CD4-positive, alpha-beta T cell (primary cell): ENCODE results near the gene SLC1A2. TPM values are rescaled to one million over a fixed set of nuclear protein-coding genes. Genes with fewer than 3 reads are reported as not detected.
A peak's percentile ranks its signal among the peaks of the same experiment; 100 is the strongest.

ENCODE experiments used
- ATAC-seq: fragments of 200-7000 bp; cut with Tn5 transposase; one replicate; pipeline ENCODE4 v1.10.0; 2022; ENCODE audit warnings: mild to moderate bottlenecking; ENCODE audit not compliant: poor library complexity
- CTCF ChIA-PET: fragments of 350-600 bp; sonication (Branson Sonifier 250); formaldehyde crosslinking; loops from one replicate; lab custom pipeline; 2021; ENCODE audit warnings: antibody characterized with exemption, inconsistent platforms; lab: Charles Lee
- POLR2A ChIA-PET: fragments of 350-600 bp; sonication (Branson Sonifier 250); formaldehyde crosslinking; loops from one replicate; lab custom pipeline; 2021; ENCODE audit warnings: antibody characterized with exemption, inconsistent platforms; lab: Charles Lee
- DNase-seq, 14 experiments: peaks; one replicate each; pipeline ENCODE4 v3.0.0-alpha.2; 2013 to 2020; ENCODE audit warnings: mixed read lengths in 2 of 14
- H3K27ac ChIP-seq, 2 donors: one replicate each; pipeline versions ENCODE4 v1.5.1 to v1.7.0; 2013; ENCODE audit warnings: low read length in 2 of 2, low read depth in 1 of 2, mild to moderate bottlenecking in 1 of 2
- H3K27me3 ChIP-seq, 2 experiments: 1 replicate in 1 of 2; 2 replicates in 1 of 2; pipeline versions ENCODE4 v1.6.1 to v1.7.0; 2013; ENCODE audit warnings: low read length in 2 of 2, control low read depth in 1 of 2, mild to moderate bottlenecking in 1 of 2, moderate library complexity in 1 of 2; ENCODE audit not compliant: insufficient read depth in 2 of 2, control insufficient read depth in 1 of 2
- H3K36me3 ChIP-seq: one replicate; pipeline ENCODE4 v1.6.1; 2013; ENCODE audit warnings: low read length, control low read depth; ENCODE audit not compliant: insufficient read depth
- H3K4me1 ChIP-seq: one replicate; pipeline ENCODE4 v1.6.1; 2013; ENCODE audit warnings: low read length, control low read depth; ENCODE audit not compliant: insufficient read depth
- H3K4me3 ChIP-seq: one replicate; pipeline ENCODE4 v1.5.1; 2013; ENCODE audit warnings: mild to moderate bottlenecking, low read length, moderate library complexity
- H3K9me3 ChIP-seq, 2 experiments: 1 replicate in 1 of 2; 2 replicates in 1 of 2; pipeline versions ENCODE4 v1.6.1 to v1.7.0; 2013; ENCODE audit warnings: low read length in 2 of 2, mild to moderate bottlenecking in 2 of 2, control low read depth in 1 of 2, moderate library complexity in 1 of 2; ENCODE audit not compliant: control insufficient read depth in 1 of 2, insufficient read depth in 1 of 2
- H3K27ac Mint-ChIP-seq: one replicate; pipeline ENCODE4 v1.8.0; 2020; ENCODE audit warnings: mixed read lengths
- H3K27me3 Mint-ChIP-seq: one replicate; pipeline ENCODE4 v1.8.0; 2021; ENCODE audit warnings: mixed read lengths
- H3K36me3 Mint-ChIP-seq: one replicate; pipeline ENCODE4 v1.8.0; 2021; ENCODE audit warnings: low read depth, mixed read lengths
- H3K4me1 Mint-ChIP-seq: one replicate; pipeline ENCODE4 v1.8.0; 2021; ENCODE audit warnings: low read depth, mixed read lengths
- H3K4me3 Mint-ChIP-seq: one replicate; pipeline ENCODE4 v1.8.0; 2020; ENCODE audit warnings: mild to moderate bottlenecking, mixed read lengths
- H3K9me3 Mint-ChIP-seq: one replicate; pipeline ENCODE4 v1.8.0; 2020; ENCODE audit warnings: mixed read lengths
- intact Hi-C, 2 experiments: fragments of 100-400 bp; cut with DNase I in 1 of 2; cut with micrococcal nuclease in 1 of 2; formaldehyde crosslinking; loops; one replicate each; pipeline versions ENCODE4 v1.15.1 to v1.9.0; 2023 to 2025; cut with DNase I, micrococcal nuclease
- total RNA-seq, 174 experiments: library from RNA in 2 of 174; stranded (reverse) in 2 of 174; gene quantifications; one replicate each; pipeline ENCODE4 v1.2.3 and lab custom pipeline; 2021 to 2026
- TF ChIP-seq, protein P1 (sequence below): fragments of 200-600 bp; IDR thresholded peaks from one replicate; pipeline ENCODE4 v1.8.0; 2022; ENCODE audit warnings: antibody characterized with exemption, mild to moderate bottlenecking

The SLC1A2 gene
- total RNA-seq, 2 experiments from 2014 or later, result not detected

- ATAC-seq (peak; percentile 97), DNase-seq (peak in 13 of 14 experiments; percentile 28 to 84 (median 48))
- H3K9me3 Mint-ChIP-seq, result peaks cover 7% of the 10 kb centered on the region
- no peaks in the 10 kb centered on the region for H3K27me3 Mint-ChIP-seq
- no peaks in the 10 kb centered on the region for H3K9me3 ChIP-seq
- H3K4me3 ChIP-seq, result no peak overlapping the region
- intact Hi-C loops, result loop anchor here in 1 of 2 experiments (5.0 kb wide), 1 partner anchor 94 kb away; no protein-coding TSS in a partner anchor
- H3K4me3 Mint-ChIP-seq, result peak overlapping the region; percentile 34
- peaks cover 68% of the 10 kb centered on the region for H3K4me1 Mint-ChIP-seq
- POLR2A ChIA-PET, result interaction anchor here (0.6 to 1.9 kb wide), 13 partner anchors 11 to 364 kb away, joined by 3 to 9 read pairs (median 4); no protein-coding TSS in a partner anchor
- peak overlapping the region; percentile 92 for H3K27ac Mint-ChIP-seq
- H3K36me3 ChIP-seq, result no peaks in the 10 kb centered on the region
- peaks cover 9% of the 10 kb centered on the region for H3K36me3 Mint-ChIP-seq
- TF ChIP-seq, protein P1, sequence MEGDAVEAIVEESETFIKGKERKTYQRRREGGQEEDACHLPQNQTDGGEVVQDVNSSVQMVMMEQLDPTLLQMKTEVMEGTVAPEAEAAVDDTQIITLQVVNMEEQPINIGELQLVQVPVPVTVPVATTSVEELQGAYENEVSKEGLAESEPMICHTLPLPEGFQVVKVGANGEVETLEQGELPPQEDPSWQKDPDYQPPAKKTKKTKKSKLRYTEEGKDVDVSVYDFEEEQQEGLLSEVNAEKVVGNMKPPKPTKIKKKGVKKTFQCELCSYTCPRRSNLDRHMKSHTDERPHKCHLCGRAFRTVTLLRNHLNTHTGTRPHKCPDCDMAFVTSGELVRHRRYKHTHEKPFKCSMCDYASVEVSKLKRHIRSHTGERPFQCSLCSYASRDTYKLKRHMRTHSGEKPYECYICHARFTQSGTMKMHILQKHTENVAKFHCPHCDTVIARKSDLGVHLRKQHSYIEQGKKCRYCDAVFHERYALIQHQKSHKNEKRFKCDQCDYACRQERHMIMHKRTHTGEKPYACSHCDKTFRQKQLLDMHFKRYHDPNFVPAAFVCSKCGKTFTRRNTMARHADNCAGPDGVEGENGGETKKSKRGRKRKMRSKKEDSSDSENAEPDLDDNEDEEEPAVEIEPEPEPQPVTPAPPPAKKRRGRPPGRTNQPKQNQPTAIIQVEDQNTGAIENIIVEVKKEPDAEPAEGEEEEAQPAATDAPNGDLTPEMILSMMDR, result no peak
- peak overlapping the region; percentile 69 to 76 for H3K27ac ChIP-seq
- H3K4me1 ChIP-seq, result peaks cover 53% of the 10 kb centered on the region
- no peaks in the 10 kb centered on the region for H3K27me3 ChIP-seq
- CTCF ChIA-PET, result interaction anchor here (1.0 to 1.8 kb wide), 2 partner anchors 11 to 25 kb away, joined by 3 to 5 read pairs; no protein-coding TSS in a partner anchor
These were observed 88.4 kb downstream of the SLC1A2 start for GRCh38 chr11:35330931-35331330.

- H3K27me3 Mint-ChIP-seq, result no peaks in the 10 kb centered on the region
- POLR2A ChIA-PET, result interaction anchor here (0.7 to 1.9 kb wide), 12 partner anchors 11 to 363 kb away, joined by 3 to 9 read pairs (median 4); no protein-coding TSS in a partner anchor
- Histone ChIP-seq H3K27ac (peak overlapping the region; percentile 69 to 76), H3K36me3 (no peaks in the 10 kb centered on the region), H3K27me3 (no peaks in the 10 kb centered on the region), H3K4me3 (no peak overlapping the region), H3K9me3 (no peaks in the 10 kb centered on the region), H3K4me1 (peaks cover 53% of the 10 kb centered on the region)
- peak overlapping the region; percentile 92 for H3K27ac Mint-ChIP-seq
- TF ChIP-seq, protein P1, result no peak
- peaks cover 7% of the 10 kb centered on the region for H3K9me3 Mint-ChIP-seq
- CTCF ChIA-PET, result interaction anchor here (1.0 to 1.8 kb wide), 2 partner anchors 10 to 24 kb away, joined by 3 to 5 read pairs; no protein-coding TSS in a partner anchor
- ATAC-seq (peak; percentile 10), DNase-seq (peak in 1 of 14 experiments; percentile 14)
- no peak overlapping the region for H3K4me3 Mint-ChIP-seq
- intact Hi-C loops, result loop anchor here in 1 of 2 experiments (5.0 kb wide), 1 partner anchor 93 kb away; no protein-coding TSS in a partner anchor
- H3K4me1 Mint-ChIP-seq, result peaks cover 69% of the 10 kb centered on the region
- H3K36me3 Mint-ChIP-seq, result peaks cover 9% of the 10 kb centered on the region
These were observed 89.0 kb downstream of the SLC1A2 start for GRCh38 chr11:35330156-35330889.

- CTCF ChIA-PET, result no interaction called here
- Histone ChIP-seq H3K9me3 (no peaks in the 10 kb centered on the region), H3K27me3 (no peaks in the 10 kb centered on the region), H3K4me1 (peaks cover 51% of the 10 kb centered on the region), H3K4me3 (no peak overlapping the region), H3K27ac (no peak overlapping the region), H3K36me3 (no peaks in the 10 kb centered on the region)
- Mint-ChIP-seq H3K4me3 (no peak overlapping the region), H3K27me3 (no peaks in the 10 kb centered on the region), H3K4me1 (peaks cover 68% of the 10 kb centered on the region), H3K36me3 (peaks cover 8% of the 10 kb centered on the region), H3K9me3 (peaks cover 7% of the 10 kb centered on the region), H3K27ac (peak overlapping the region; percentile 92)
- DNase-seq (no peak), ATAC-seq (no peak)
- POLR2A ChIA-PET, result interaction anchor here (0.7 to 1.0 kb wide), 2 partner anchors 80 to 151 kb away, joined by 3 to 4 read pairs; no protein-coding TSS in a partner anchor
- TF ChIP-seq, protein P1, result no peak
- intact Hi-C loops, result no loop called here
These were observed 91.5 kb downstream of the SLC1A2 start for GRCh38 chr11:35327829-35328228.
